RWPE2 (cell line): ENCODE data around the gene PDSS2.

ENCODE experiments used
- ATAC-seq: fragments of 200-7000 bp; cut with Tn5 transposase; 3 replicates; pipeline ENCODE4 v1.9.1; 2021; ENCODE audit warnings: low read depth
- DNase-seq: peaks from one replicate; pipeline ENCODE4 v3.0.0-alpha.2; 2020; ENCODE audit warnings: low spot score
- H3K27ac ChIP-seq: fragments of 450-650 bp; 2 replicates; pipeline ENCODE4 v1.5.1; 2017; ENCODE audit warnings: mild to moderate bottlenecking; ENCODE audit not compliant: poor library complexity, severe bottlenecking
- H3K27me3 ChIP-seq: fragments of 250-450 bp; sonication (Bioruptor Pico); 2 replicates; pipeline ENCODE4 v1.5.1; 2021; ENCODE audit warnings: mild to moderate bottlenecking, moderate library complexity; ENCODE audit not compliant: insufficient read depth, poor library complexity, severe bottlenecking
- H3K36me3 ChIP-seq: fragments of 250-450 bp; sonication (Bioruptor Pico); 2 replicates; pipeline ENCODE4 v1.5.1; 2020; ENCODE audit warnings: low read depth, mild to moderate bottlenecking, moderate library complexity
- H3K4me1 ChIP-seq: fragments of 250-450 bp; sonication (Bioruptor Pico); 2 replicates; pipeline ENCODE4 v1.5.1; 2021; ENCODE audit warnings: mild to moderate bottlenecking, moderate library complexity; ENCODE audit not compliant: insufficient read depth, poor library complexity, severe bottlenecking
- H3K4me3 ChIP-seq: fragments of 250-450 bp; sonication (Bioruptor Pico); 2 replicates; pipeline ENCODE4 v1.5.1; 2021; ENCODE audit warnings: mild to moderate bottlenecking, moderate library complexity; ENCODE audit not compliant: severe bottlenecking
- H3K9me3 ChIP-seq: fragments of 250-450 bp; sonication (Bioruptor Pico); 2 replicates; pipeline ENCODE4 v1.5.1; 2021; ENCODE audit warnings: mild to moderate bottlenecking, moderate library complexity; ENCODE audit not compliant: severe bottlenecking
- CTCF ChIP-seq: fragments of 450-650 bp; IDR thresholded peaks from one replicate; pipeline ENCODE4 v1.5.1; 2017; ENCODE audit warnings: mild to moderate bottlenecking, moderate library complexity; ENCODE audit not compliant: poor library complexity, severe bottlenecking

The PDSS2 gene

DNA sequence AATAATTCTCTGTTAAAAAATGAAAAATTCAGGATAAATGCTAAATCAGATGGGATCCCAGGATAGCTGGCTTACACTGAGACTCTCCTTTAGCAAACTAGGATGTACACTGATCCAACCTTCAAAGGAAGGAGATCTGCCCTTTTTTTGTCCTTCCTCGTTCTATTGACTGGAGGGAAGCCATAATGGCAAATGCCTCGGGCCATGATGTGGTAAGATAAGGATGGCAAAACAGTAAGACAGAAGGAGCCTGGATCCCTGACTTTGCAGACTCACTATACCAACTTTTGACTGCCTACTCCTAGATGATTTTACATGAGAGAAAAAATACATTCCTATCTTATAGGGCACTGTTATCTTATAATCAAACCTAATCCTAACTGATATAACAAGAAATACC, 187.1 kb downstream of the PDSS2 start:
- Histone ChIP-seq H3K4me1 (no peaks in the 10 kb centered on the region), H3K27me3 (no peaks in the 10 kb centered on the region), H3K27ac (no peak overlapping the region), H3K4me3 (no peak overlapping the region), H3K9me3 (no peaks in the 10 kb centered on the region), H3K36me3 (no peaks in the 10 kb centered on the region)
- no peak for ATAC-seq
- no peak for TF ChIP-seq CTCF
- DNase-seq, result no peak

DNA sequence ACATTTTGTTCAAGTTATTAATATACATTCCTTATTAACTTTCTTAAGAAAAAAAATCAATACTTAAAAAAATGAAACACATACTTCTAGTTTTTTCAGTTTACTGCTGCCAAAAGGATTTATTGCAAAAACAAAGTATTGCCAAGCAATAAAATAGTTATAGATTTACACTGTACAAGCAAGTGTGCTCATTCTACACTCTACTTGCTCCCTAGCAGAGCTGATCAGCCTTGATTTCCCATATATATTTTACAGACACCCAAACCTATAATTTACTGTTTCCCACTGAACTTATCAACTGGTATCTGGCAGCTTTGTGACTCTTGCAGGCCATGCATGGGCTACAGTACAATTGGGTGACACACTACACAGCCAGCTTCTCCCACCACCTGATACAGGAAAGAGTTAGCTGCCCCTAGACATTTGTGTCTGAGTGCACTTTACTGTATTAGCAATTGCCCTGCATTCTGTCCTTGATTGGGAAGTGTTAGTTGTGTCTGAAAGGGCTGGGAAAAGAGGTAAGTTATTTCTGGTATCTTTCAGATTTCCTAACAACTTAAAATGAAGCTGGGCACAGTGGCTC, 188.1 kb downstream of the PDSS2 start:
- no peaks in the 10 kb centered on the region for H3K36me3 ChIP-seq
- TF ChIP-seq CTCF, result no peak
- H3K27me3 ChIP-seq, result no peaks in the 10 kb centered on the region
- DNase-seq, result no peak
- no peaks in the 10 kb centered on the region for H3K4me1 ChIP-seq
- no peaks in the 10 kb centered on the region for H3K9me3 ChIP-seq
- no peak for ATAC-seq
- no peak overlapping the region for H3K4me3 ChIP-seq
- H3K27ac ChIP-seq, result no peak overlapping the region

DNA sequence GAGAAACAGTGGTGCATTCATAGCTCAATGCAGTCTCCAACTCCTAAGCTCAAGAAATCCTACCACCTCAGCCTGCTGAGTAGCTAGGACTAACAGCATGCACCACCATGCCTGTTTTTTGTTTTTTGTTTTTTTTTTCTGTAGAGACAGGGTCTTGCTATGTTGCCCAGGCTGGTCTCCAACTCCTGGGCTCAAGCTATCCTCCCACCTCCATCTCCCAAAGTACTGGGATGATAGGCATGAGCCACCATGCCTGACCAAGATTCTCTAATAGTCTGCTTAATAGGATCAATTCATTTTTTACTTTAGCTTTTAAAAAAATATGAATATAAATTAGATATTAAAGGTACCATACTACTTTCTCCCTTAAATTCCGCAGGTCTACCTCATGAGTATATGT, 191.7 kb downstream of the PDSS2 start:
- Histone ChIP-seq H3K4me3 (no peak overlapping the region), H3K9me3 (no peaks in the 10 kb centered on the region), H3K27me3 (no peaks in the 10 kb centered on the region), H3K36me3 (0 out of 2 replicates have a peak, but pooled peaks cover 4% of the 10 kb centered on the region), H3K27ac (no peak overlapping the region), H3K4me1 (peaks cover 17% of the 10 kb centered on the region)
- TF ChIP-seq CTCF, result no peak
- no peak for DNase-seq
- ATAC-seq, result no peak

DNA sequence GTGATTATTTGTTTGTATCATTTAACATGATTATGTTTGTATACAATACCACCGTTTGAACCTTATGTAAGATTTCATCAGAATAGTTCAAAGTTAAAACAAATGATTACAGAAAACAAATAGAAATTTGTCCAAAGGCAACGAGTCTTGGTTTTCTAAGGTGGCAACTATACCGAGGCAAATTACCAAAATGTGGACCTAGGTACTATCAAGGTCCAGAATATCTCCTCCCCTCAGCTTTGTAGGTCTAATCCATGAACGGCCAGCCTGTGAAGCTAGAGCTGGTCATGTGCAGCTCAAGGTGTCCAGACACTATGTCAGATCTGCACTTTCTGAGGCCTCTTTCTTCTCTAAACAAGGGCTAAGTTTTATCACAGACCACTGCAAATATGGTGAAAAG, 192.4 kb downstream of the PDSS2 start:
- no peak for TF ChIP-seq CTCF
- 0 out of 2 replicates have a peak, but pooled peaks cover 4% of the 10 kb centered on the region for H3K36me3 ChIP-seq
- no peaks in the 10 kb centered on the region for H3K9me3 ChIP-seq
- no peak overlapping the region for H3K4me3 ChIP-seq
- ATAC-seq, result no peak
- no peak overlapping the region for H3K27ac ChIP-seq
- no peak for DNase-seq
- peaks cover 17% of the 10 kb centered on the region for H3K4me1 ChIP-seq
- no peaks in the 10 kb centered on the region for H3K27me3 ChIP-seq

GRCh38 chr6:107266563-107266962, 192.8 kb downstream of the PDSS2 start:
- DNase-seq (no peak), ATAC-seq (no peak)
- H3K27me3 ChIP-seq, result no peaks in the 10 kb centered on the region
- no peak overlapping the region for H3K27ac ChIP-seq
- H3K36me3 ChIP-seq, result 0 out of 2 replicates have a peak, but pooled peaks cover 4% of the 10 kb centered on the region
- peaks cover 17% of the 10 kb centered on the region for H3K4me1 ChIP-seq
- no peak overlapping the region for H3K4me3 ChIP-seq
- no peak for TF ChIP-seq CTCF
- H3K9me3 ChIP-seq, result no peaks in the 10 kb centered on the region
